WTC11 (cell line): ENCODE measurements around the gene HLA-DMA. TPM values are rescaled to one million over a fixed set of nuclear protein-coding genes. Genes with fewer than 3 reads are reported as not detected.
A peak's percentile ranks its signal among the peaks of the same experiment; 100 is the strongest.

ENCODE experiments used
- ATAC-seq: fragments of 200-7000 bp; cut with Tn5 transposase; 2 replicates; pipeline ENCODE4 v1.10.0; 2021; ENCODE audit warnings: mild to moderate bottlenecking, moderate library complexity
- CTCF ChIA-PET: fragments of 300-600 bp; sonication (Branson Sonifier 250); formaldehyde crosslinking; loops from one replicate; lab custom pipeline; 2021; ENCODE audit warnings: antibody characterized with exemption; lab: Charles Lee
- POLR2A ChIA-PET: fragments of 350-600 bp; sonication (Branson Sonifier 250); formaldehyde crosslinking; loops from one replicate; lab custom pipeline; 2021; ENCODE audit warnings: antibody characterized with exemption; lab: Charles Lee
- DNase-seq: peaks from one replicate; pipeline ENCODE4 v3.0.0; 2021; ENCODE audit warnings: low spot score
- H3K27ac Mint-ChIP-seq: 2 replicates; pipeline ENCODE4 v1.8.0; 2021; ENCODE audit warnings: mixed read lengths
- H3K27me3 Mint-ChIP-seq: 2 replicates; pipeline ENCODE4 v1.8.0; 2021; ENCODE audit warnings: low read depth, mild to moderate bottlenecking, moderate library complexity, mixed read lengths
- H3K36me3 Mint-ChIP-seq: 2 replicates; pipeline ENCODE4 v1.8.0; 2021; ENCODE audit warnings: mixed read lengths
- H3K4me1 Mint-ChIP-seq: 2 replicates; pipeline ENCODE4 v1.8.0; 2022; ENCODE audit warnings: mixed read lengths
- H3K4me3 Mint-ChIP-seq: 2 replicates; pipeline ENCODE4 v1.8.0; 2021; ENCODE audit warnings: mild to moderate bottlenecking, moderate library complexity, mixed read lengths
- H3K9me3 Mint-ChIP-seq: 2 replicates; pipeline ENCODE4 v1.8.0; 2021; ENCODE audit warnings: mixed read lengths
- CREB1 ChIP-seq: sonication (generic); formaldehyde crosslinking; IDR thresholded peaks from 2 replicates; pipeline ENCODE4 v1.8.0; 2023; ENCODE audit warnings: mild to moderate bottlenecking, missing genetic modification reagents
- ELF4 ChIP-seq: sonication (generic); formaldehyde crosslinking; IDR thresholded peaks from 2 replicates; pipeline ENCODE4 v1.8.1; 2022; ENCODE audit warnings: low read depth, mild to moderate bottlenecking, moderate library complexity, missing genetic modification reagents
- ETV6 ChIP-seq: sonication (generic); formaldehyde crosslinking; IDR thresholded peaks from 2 replicates; pipeline ENCODE4 v1.8.1; 2022; ENCODE audit warnings: mild to moderate bottlenecking, missing genetic modification reagents
- GRHL2 ChIP-seq: fragments of 250-450 bp; sonication (Bioruptor Pico); IDR thresholded peaks from 2 replicates; pipeline ENCODE4 v1.8.0; 2022; ENCODE audit warnings: mild to moderate bottlenecking, moderate library complexity; ENCODE audit not compliant: insufficient replicate concordance, severe bottlenecking
- IRF1 ChIP-seq: sonication (generic); formaldehyde crosslinking; IDR thresholded peaks from 2 replicates; pipeline ENCODE4 v1.8.0; 2023; ENCODE audit warnings: missing genetic modification reagents
- JAZF1 ChIP-seq: fragments of 250-450 bp; sonication (Bioruptor Pico); IDR thresholded peaks from 2 replicates; pipeline ENCODE4 v1.9.0; 2021; ENCODE audit warnings: moderate library complexity, mild to moderate bottlenecking, inconsistent platforms
- JUN ChIP-seq: sonication (generic); formaldehyde crosslinking; IDR thresholded peaks from 2 replicates; pipeline ENCODE4 v1.8.0; 2023; ENCODE audit warnings: mild to moderate bottlenecking, missing genetic modification reagents
- MYBL2 ChIP-seq: sonication (generic); formaldehyde crosslinking; IDR thresholded peaks from 2 replicates; pipeline ENCODE4 v1.8.1; 2023; ENCODE audit warnings: mild to moderate bottlenecking, moderate library complexity, missing genetic modification reagents
- NFATC4 ChIP-seq: fragments of 250-450 bp; sonication (Bioruptor Pico); IDR thresholded peaks from 2 replicates; pipeline ENCODE4 v1.9.0; 2021; ENCODE audit warnings: mild to moderate bottlenecking
- NR2C2 ChIP-seq: sonication (generic); formaldehyde crosslinking; IDR thresholded peaks from 2 replicates; pipeline ENCODE4 v1.8.0; 2022; ENCODE audit warnings: mild to moderate bottlenecking, missing genetic modification reagents
- OVOL2 ChIP-seq: fragments of 250-450 bp; sonication (Bioruptor Pico); IDR thresholded peaks from 2 replicates; pipeline ENCODE4 v1.9.0; 2021; ENCODE audit warnings: mild to moderate bottlenecking, borderline replicate concordance
- PREB ChIP-seq: sonication (generic); formaldehyde crosslinking; IDR thresholded peaks from 2 replicates; pipeline ENCODE4 v1.8.1; 2022; ENCODE audit warnings: mild to moderate bottlenecking, missing genetic modification reagents, moderate library complexity, borderline replicate concordance
- SOX15 ChIP-seq: fragments of 250-450 bp; sonication (Bioruptor Pico); IDR thresholded peaks from 2 replicates; pipeline ENCODE4 v1.9.0; 2021; ENCODE audit warnings: mild to moderate bottlenecking
- SP1 ChIP-seq: sonication (generic); formaldehyde crosslinking; conservative IDR thresholded peaks from 2 replicates; pipeline ENCODE4 v1.8.1; 2022; ENCODE audit warnings: missing genetic modification reagents
- TCF7 ChIP-seq: sonication (generic); formaldehyde crosslinking; IDR thresholded peaks from 2 replicates; pipeline ENCODE4 v1.8.0; 2022; ENCODE audit warnings: mild to moderate bottlenecking, low read depth, missing genetic modification reagents, moderate library complexity
- TEAD1 ChIP-seq: sonication (generic); formaldehyde crosslinking; IDR thresholded peaks from 2 replicates; pipeline ENCODE4 v1.8.0; 2022; ENCODE audit warnings: mild to moderate bottlenecking, missing genetic modification reagents
- TEAD4 ChIP-seq: sonication (generic); formaldehyde crosslinking; IDR thresholded peaks from 2 replicates; pipeline ENCODE4 v1.8.0; 2022; ENCODE audit warnings: mild to moderate bottlenecking, missing genetic modification reagents
- ZNF121 ChIP-seq: sonication (generic); formaldehyde crosslinking; IDR thresholded peaks from 2 replicates; pipeline ENCODE4 v1.8.0; 2023; ENCODE audit warnings: missing genetic modification reagents
- ZNF281 ChIP-seq: sonication (generic); formaldehyde crosslinking; IDR thresholded peaks from 2 replicates; pipeline ENCODE4 v1.8.0; 2023; ENCODE audit warnings: mild to moderate bottlenecking, missing genetic modification reagents
- total RNA-seq: library from RNA; stranded (reverse); gene quantifications from 3 replicates; pipeline ENCODE4 v1.2.3, GENCODE V29; 2021
- TF ChIP-seq, protein P1 (sequence below): sonication (generic); formaldehyde crosslinking; IDR thresholded peaks from 2 replicates; pipeline ENCODE4 v1.8.1; 2022; ENCODE audit warnings: low read depth, mild to moderate bottlenecking, moderate library complexity, missing genetic modification reagents, borderline replicate concordance
- TF ChIP-seq, protein P2 (sequence below): sonication (generic); formaldehyde crosslinking; IDR thresholded peaks from 2 replicates; pipeline ENCODE4 v1.8.1; 2023; ENCODE audit warnings: mild to moderate bottlenecking, missing genetic modification reagents
- TF ChIP-seq, protein P3 (sequence below): sonication (generic); formaldehyde crosslinking; IDR thresholded peaks from 2 replicates; pipeline ENCODE4 v1.8.0; 2022; ENCODE audit warnings: mild to moderate bottlenecking, missing genetic modification reagents
- TF ChIP-seq, protein P4 (sequence below): sonication (generic); formaldehyde crosslinking; IDR thresholded peaks from 2 replicates; pipeline ENCODE4 v1.8.0; 2022; ENCODE audit warnings: mild to moderate bottlenecking, missing genetic modification reagents

HLA-DMA gene
- total RNA-seq, 1 experiment from 2014 or later, result 6.6 TPM

- ATAC-seq (no peak), DNase-seq (no peak)
- Mint-ChIP-seq H3K36me3 (peaks cover 89% of the 10 kb centered on the region), H3K4me1 (peaks cover 41% of the 10 kb centered on the region), H3K9me3 (no peaks in the 10 kb centered on the region), H3K27ac (peak overlapping the region; percentile 100), H3K27me3 (peaks cover 4% of the 10 kb centered on the region; the same call in 1 of the 2 replicates), H3K4me3 (peak overlapping the region; percentile 98)
- CTCF ChIA-PET, result interaction anchor here (0.6 to 11.8 kb wide), 4 partner anchors 10 to 136 kb away, joined by 3 to 121 read pairs (median 6); partner anchors contain the start of genes HLA-DMA and TAP2
- POLR2A ChIA-PET, result interaction anchor here (0.8 to 7.0 kb wide), 3 partner anchors 8 to 304 kb away, joined by 3 to 146 read pairs (median 3); partner anchors contain the start of gene B3GALT4
- TF ChIP-seq PREB (CRISPR knock-in tag), result no peak
- no peak for TF ChIP-seq TCF7
- TF ChIP-seq, protein P1, sequence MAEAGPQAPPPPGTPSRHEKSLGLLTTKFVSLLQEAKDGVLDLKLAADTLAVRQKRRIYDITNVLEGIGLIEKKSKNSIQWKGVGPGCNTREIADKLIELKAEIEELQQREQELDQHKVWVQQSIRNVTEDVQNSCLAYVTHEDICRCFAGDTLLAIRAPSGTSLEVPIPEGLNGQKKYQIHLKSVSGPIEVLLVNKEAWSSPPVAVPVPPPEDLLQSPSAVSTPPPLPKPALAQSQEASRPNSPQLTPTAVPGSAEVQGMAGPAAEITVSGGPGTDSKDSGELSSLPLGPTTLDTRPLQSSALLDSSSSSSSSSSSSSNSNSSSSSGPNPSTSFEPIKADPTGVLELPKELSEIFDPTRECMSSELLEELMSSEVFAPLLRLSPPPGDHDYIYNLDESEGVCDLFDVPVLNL (CRISPR knock-in tag), result no peak
- TF ChIP-seq TEAD4 (CRISPR knock-in tag), result no peak
- no peak for TF ChIP-seq SOX15 (CRISPR knock-in tag)
- TF ChIP-seq, protein P2, sequence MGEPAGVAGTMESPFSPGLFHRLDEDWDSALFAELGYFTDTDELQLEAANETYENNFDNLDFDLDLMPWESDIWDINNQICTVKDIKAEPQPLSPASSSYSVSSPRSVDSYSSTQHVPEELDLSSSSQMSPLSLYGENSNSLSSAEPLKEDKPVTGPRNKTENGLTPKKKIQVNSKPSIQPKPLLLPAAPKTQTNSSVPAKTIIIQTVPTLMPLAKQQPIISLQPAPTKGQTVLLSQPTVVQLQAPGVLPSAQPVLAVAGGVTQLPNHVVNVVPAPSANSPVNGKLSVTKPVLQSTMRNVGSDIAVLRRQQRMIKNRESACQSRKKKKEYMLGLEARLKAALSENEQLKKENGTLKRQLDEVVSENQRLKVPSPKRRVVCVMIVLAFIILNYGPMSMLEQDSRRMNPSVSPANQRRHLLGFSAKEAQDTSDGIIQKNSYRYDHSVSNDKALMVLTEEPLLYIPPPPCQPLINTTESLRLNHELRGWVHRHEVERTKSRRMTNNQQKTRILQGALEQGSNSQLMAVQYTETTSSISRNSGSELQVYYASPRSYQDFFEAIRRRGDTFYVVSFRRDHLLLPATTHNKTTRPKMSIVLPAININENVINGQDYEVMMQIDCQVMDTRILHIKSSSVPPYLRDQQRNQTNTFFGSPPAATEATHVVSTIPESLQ (CRISPR knock-in tag), result no peak
- TF ChIP-seq CREB1, result no peak
- no peak for TF ChIP-seq TEAD1 (CRISPR knock-in tag)
- no peak for TF ChIP-seq ETV6 (CRISPR knock-in tag)
- no peak for TF ChIP-seq IRF1 (CRISPR knock-in tag)
- TF ChIP-seq JUN, result no peak
- no peak for TF ChIP-seq GRHL2 (CRISPR knock-in tag)
- TF ChIP-seq ZNF121 (CRISPR knock-in tag), result no peak
- TF ChIP-seq NR2C2 (CRISPR knock-in tag), result no peak
- no peak for TF ChIP-seq MYBL2
- no peak for TF ChIP-seq JAZF1
- TF ChIP-seq, protein P3, sequence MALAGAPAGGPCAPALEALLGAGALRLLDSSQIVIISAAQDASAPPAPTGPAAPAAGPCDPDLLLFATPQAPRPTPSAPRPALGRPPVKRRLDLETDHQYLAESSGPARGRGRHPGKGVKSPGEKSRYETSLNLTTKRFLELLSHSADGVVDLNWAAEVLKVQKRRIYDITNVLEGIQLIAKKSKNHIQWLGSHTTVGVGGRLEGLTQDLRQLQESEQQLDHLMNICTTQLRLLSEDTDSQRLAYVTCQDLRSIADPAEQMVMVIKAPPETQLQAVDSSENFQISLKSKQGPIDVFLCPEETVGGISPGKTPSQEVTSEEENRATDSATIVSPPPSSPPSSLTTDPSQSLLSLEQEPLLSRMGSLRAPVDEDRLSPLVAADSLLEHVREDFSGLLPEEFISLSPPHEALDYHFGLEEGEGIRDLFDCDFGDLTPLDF (CRISPR knock-in tag), result no peak
- no peak for TF ChIP-seq ELF4 (CRISPR knock-in tag)
- no peak for TF ChIP-seq NFATC4
Measured at GRCh38 chr6:32974016-32974333, 21.1 kb upstream of the HLA-DMA start.

- H3K4me1 Mint-ChIP-seq, result peaks cover 38% of the 10 kb centered on the region
- TF ChIP-seq ELF4 (CRISPR knock-in tag), result no peak
- TF ChIP-seq OVOL2 (CRISPR knock-in tag), result no peak
- TF ChIP-seq ZNF281, result no peak
- TF ChIP-seq, protein P4, sequence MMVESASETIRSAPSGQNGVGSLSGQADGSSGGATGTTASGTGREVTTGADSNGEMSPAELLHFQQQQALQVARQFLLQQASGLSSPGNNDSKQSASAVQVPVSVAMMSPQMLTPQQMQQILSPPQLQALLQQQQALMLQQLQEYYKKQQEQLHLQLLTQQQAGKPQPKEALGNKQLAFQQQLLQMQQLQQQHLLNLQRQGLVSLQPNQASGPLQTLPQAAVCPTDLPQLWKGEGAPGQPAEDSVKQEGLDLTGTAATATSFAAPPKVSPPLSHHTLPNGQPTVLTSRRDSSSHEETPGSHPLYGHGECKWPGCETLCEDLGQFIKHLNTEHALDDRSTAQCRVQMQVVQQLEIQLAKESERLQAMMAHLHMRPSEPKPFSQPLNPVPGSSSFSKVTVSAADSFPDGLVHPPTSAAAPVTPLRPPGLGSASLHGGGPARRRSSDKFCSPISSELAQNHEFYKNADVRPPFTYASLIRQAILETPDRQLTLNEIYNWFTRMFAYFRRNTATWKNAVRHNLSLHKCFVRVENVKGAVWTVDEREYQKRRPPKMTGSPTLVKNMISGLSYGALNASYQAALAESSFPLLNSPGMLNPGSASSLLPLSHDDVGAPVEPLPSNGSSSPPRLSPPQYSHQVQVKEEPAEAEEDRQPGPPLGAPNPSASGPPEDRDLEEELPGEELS (CRISPR knock-in tag), result no peak
- TF ChIP-seq SP1 (CRISPR knock-in tag), result no peak
Measured at GRCh38 chr6:32973144-32974015, 20.5 kb upstream of the HLA-DMA start.

More at GRCh38 chr6:32973144-32974015, 20.5 kb upstream of the HLA-DMA start:
- H3K9me3 Mint-ChIP-seq, result no peaks in the 10 kb centered on the region
- peak overlapping the region; percentile 100 for H3K27ac Mint-ChIP-seq
- H3K36me3 Mint-ChIP-seq, result peaks cover 83% of the 10 kb centered on the region
- ATAC-seq (no peak), DNase-seq (peak; percentile 29)
- ChIA-PET POLR2A (interaction anchor here (0.8 to 7.0 kb wide), 7 partner anchors 9 to 319 kb away, joined by 3 to 146 read pairs (median 26); partner anchors contain the start of genes B3GALT4, HLA-DMA and PSMB8), CTCF (interaction anchor here (0.6 to 11.8 kb wide), 4 partner anchors 11 to 135 kb away, joined by 3 to 121 read pairs (median 11); partner anchors contain the start of genes HLA-DMA and TAP2)
- H3K4me3 Mint-ChIP-seq, result peak overlapping the region; percentile 98
- H3K27me3 Mint-ChIP-seq, result peaks cover 4% of the 10 kb centered on the region; the same call in 1 of the 2 replicates
